ENCODE results near the gene EGFLAM. TPM values are rescaled to one million over a fixed set of nuclear protein-coding genes. Genes with fewer than 3 reads are reported as not detected.

Gene EGFLAM
- polyA plus RNA-seq, 1 experiment = 16.4 TPM

DNA sequence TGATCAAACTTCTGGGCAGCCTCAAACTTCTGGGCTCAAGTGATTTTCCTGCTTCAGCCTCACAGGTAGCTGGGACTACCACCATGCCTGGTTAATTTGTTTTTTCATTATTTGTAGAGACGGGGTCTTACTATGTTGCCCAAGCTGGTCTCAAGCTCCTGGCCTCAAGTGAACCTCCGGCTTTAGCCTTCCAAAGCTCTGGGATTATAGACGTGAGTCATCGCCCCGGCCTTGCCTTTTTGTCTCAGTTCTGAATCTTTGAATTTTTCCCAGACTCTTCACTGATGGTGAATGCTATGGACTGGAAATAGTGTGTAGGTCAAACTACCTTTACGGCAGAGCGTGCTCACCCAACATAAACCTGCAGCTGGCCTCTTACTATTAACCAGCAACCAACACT is 32.3 kb upstream of the EGFLAM start:
- POLR2A ChIA-PET = no interaction called here

GRCh38 chr5:38228914-38229313 is 29.4 kb upstream of the EGFLAM start:
- H3K4me3 ChIP-seq (ENCODE audit: low read depth, low read length) = no peak overlapping the region

More for the DNA sequence above, 32.3 kb upstream of the EGFLAM start:
- no peaks in the 10 kb centered on the region for H3K27me3 ChIP-seq (ENCODE audit: control insufficient read depth, insufficient read depth, low read length)
- no peak overlapping the region for H3K27ac ChIP-seq (ENCODE audit: low read depth, low read length)
- H3K4me3 ChIP-seq (ENCODE audit: low read depth, low read length) = no peak overlapping the region
- CTCF ChIA-PET = no interaction called here
- TF ChIP-seq, protein P1, sequence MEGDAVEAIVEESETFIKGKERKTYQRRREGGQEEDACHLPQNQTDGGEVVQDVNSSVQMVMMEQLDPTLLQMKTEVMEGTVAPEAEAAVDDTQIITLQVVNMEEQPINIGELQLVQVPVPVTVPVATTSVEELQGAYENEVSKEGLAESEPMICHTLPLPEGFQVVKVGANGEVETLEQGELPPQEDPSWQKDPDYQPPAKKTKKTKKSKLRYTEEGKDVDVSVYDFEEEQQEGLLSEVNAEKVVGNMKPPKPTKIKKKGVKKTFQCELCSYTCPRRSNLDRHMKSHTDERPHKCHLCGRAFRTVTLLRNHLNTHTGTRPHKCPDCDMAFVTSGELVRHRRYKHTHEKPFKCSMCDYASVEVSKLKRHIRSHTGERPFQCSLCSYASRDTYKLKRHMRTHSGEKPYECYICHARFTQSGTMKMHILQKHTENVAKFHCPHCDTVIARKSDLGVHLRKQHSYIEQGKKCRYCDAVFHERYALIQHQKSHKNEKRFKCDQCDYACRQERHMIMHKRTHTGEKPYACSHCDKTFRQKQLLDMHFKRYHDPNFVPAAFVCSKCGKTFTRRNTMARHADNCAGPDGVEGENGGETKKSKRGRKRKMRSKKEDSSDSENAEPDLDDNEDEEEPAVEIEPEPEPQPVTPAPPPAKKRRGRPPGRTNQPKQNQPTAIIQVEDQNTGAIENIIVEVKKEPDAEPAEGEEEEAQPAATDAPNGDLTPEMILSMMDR (IDR thresholded peaks at IDR 0.05; ENCODE audit: low read depth, low read length) = no peak
- H3K9me3 ChIP-seq (ENCODE audit: control insufficient read depth, insufficient read depth, low read length) = no peaks in the 10 kb centered on the region
- no peak for DNase-seq (ENCODE audit: low read depth, low spot score)

GRCh38 chr5:38234737-38235136 is 23.6 kb upstream of the EGFLAM start:
- TF ChIP-seq, protein P1 (IDR thresholded peaks at IDR 0.05; ENCODE audit: low read depth, low read length) = no peak
- no peak for DNase-seq (ENCODE audit: low read depth, low spot score)
- CTCF ChIA-PET = no interaction called here
- POLR2A ChIA-PET = no interaction called here
- Histone ChIP-seq H3K4me3 (ENCODE audit: low read depth, low read length) (no peak overlapping the region), H3K9me3 (ENCODE audit: control insufficient read depth, insufficient read depth, low read length) (no peaks in the 10 kb centered on the region), H3K27ac (ENCODE audit: low read depth, low read length) (no peak overlapping the region), H3K27me3 (ENCODE audit: control insufficient read depth, insufficient read depth, low read length) (peaks cover 6% of the 10 kb centered on the region)

More at GRCh38 chr5:38228914-38229313, 29.4 kb upstream of the EGFLAM start:
- ChIA-PET POLR2A (no interaction called here), CTCF (no interaction called here)
- Histone ChIP-seq H3K27me3 (ENCODE audit: control insufficient read depth, insufficient read depth, low read length) (peaks cover 4% of the 10 kb centered on the region), H3K27ac (ENCODE audit: low read depth, low read length) (no peak overlapping the region), H3K9me3 (ENCODE audit: control insufficient read depth, insufficient read depth, low read length) (no peaks in the 10 kb centered on the region)
- no peak for DNase-seq (ENCODE audit: low read depth, low spot score)
- TF ChIP-seq, protein P1 (IDR thresholded peaks at IDR 0.05; ENCODE audit: low read depth, low read length) = no peak

GRCh38 chr5:38237681-38238080 is 20.7 kb upstream of the EGFLAM start:
- Histone ChIP-seq H3K27me3 (ENCODE audit: control insufficient read depth, insufficient read depth, low read length) (peaks cover 7% of the 10 kb centered on the region), H3K9me3 (ENCODE audit: control insufficient read depth, insufficient read depth, low read length) (no peaks in the 10 kb centered on the region), H3K27ac (ENCODE audit: low read depth, low read length) (no peak overlapping the region), H3K4me3 (ENCODE audit: low read depth, low read length) (no peak overlapping the region)
- TF ChIP-seq, protein P1 (IDR thresholded peaks at IDR 0.05; ENCODE audit: low read depth, low read length) = no peak
- ChIA-PET CTCF (interaction anchor here (1.1 kb wide), 1 partner anchor 28 kb away, joined by 3 read pairs; no protein-coding TSS in a partner anchor), POLR2A (no interaction called here)
- no peak for DNase-seq (ENCODE audit: low read depth, low spot score)

GRCh38 chr5:38240212-38240611 is 18.1 kb upstream of the EGFLAM start:
- CTCF ChIA-PET = no interaction called here

More at GRCh38 chr5:38240212-38240611, 18.1 kb upstream of the EGFLAM start:
- no peak overlapping the region for H3K27ac ChIP-seq (ENCODE audit: low read depth, low read length)
- DNase-seq (ENCODE audit: low read depth, low spot score) = no peak
- H3K4me3 ChIP-seq (ENCODE audit: low read depth, low read length) = no peak overlapping the region
- TF ChIP-seq, protein P1 (IDR thresholded peaks at IDR 0.05; ENCODE audit: low read depth, low read length) = no peak
- H3K9me3 ChIP-seq (ENCODE audit: control insufficient read depth, insufficient read depth, low read length) = no peaks in the 10 kb centered on the region
- H3K27me3 ChIP-seq (ENCODE audit: control insufficient read depth, insufficient read depth, low read length) = peaks cover 7% of the 10 kb centered on the region
- POLR2A ChIA-PET = no interaction called here

All from AG04450 (cell line).